Trophoblast cell (in vitro differentiated cells and primary cell): ENCODE measurements around the gene UBE2E2.

Source experiments
- DNase-seq, 2 donors: peaks; one replicate each; pipeline ENCODE4 v3.0.0-alpha.2; 2016
- H2AFZ ChIP-seq: 2 replicates; pipeline ENCODE4 v1.6.1; 2013; ENCODE audit warnings: low read length, moderate library complexity, mild to moderate bottlenecking; ENCODE audit not compliant: insufficient read depth, poor library complexity
- H2AK5ac ChIP-seq: 2 replicates; pipeline ENCODE4 v1.6.1; 2013; ENCODE audit warnings: mild to moderate bottlenecking, low read length
- H2BK120ac ChIP-seq: 2 replicates; pipeline ENCODE4 v1.6.1; 2013; ENCODE audit warnings: low read length, mild to moderate bottlenecking, moderate library complexity; ENCODE audit not compliant: insufficient read depth, poor library complexity
- H2BK12ac ChIP-seq: 2 replicates; pipeline ENCODE4 v1.6.1; 2013; ENCODE audit warnings: mild to moderate bottlenecking, low read length, moderate library complexity
- H2BK5ac ChIP-seq: 2 replicates; pipeline ENCODE4 v1.6.1; 2013; ENCODE audit warnings: low read length, low read depth, moderate library complexity, mild to moderate bottlenecking; ENCODE audit not compliant: poor library complexity
- H3K14ac ChIP-seq: 2 replicates; pipeline ENCODE4 v1.6.1; 2013; ENCODE audit warnings: mild to moderate bottlenecking, low read length
- H3K18ac ChIP-seq: 2 replicates; pipeline ENCODE4 v1.6.1; 2013; ENCODE audit warnings: mild to moderate bottlenecking, low read length
- H3K23ac ChIP-seq: 2 replicates; pipeline ENCODE4 v1.6.1; 2013; ENCODE audit warnings: low read length
- H3K27ac ChIP-seq: 2 replicates; pipeline ENCODE4 v1.5.1; 2013; ENCODE audit warnings: low read depth, mild to moderate bottlenecking, inconsistent platforms, low read length, moderate library complexity
- H3K27me3 ChIP-seq: 2 replicates; pipeline ENCODE4 v1.6.1; 2013; ENCODE audit warnings: inconsistent platforms, mild to moderate bottlenecking, low read length, moderate library complexity; ENCODE audit not compliant: insufficient read depth
- H3K36me3 ChIP-seq, 2 experiments: 1 replicate in 1 of 2; 2 replicates in 1 of 2; pipeline ENCODE4 v1.6.1; 2013; ENCODE audit warnings: low read length in 2 of 2, mild to moderate bottlenecking in 2 of 2, moderate library complexity in 1 of 2; ENCODE audit not compliant: insufficient read depth in 2 of 2, control insufficient read depth in 1 of 2
- H3K4ac ChIP-seq: 2 replicates; pipeline ENCODE4 v1.6.1; 2013; ENCODE audit warnings: low read depth, mild to moderate bottlenecking, low read length, moderate library complexity
- H3K4me1 ChIP-seq, 2 experiments: 1 replicate in 1 of 2; 2 replicates in 1 of 2; pipeline ENCODE4 v1.6.1; 2013; ENCODE audit warnings: low read length in 2 of 2, mild to moderate bottlenecking in 2 of 2, moderate library complexity in 1 of 2; ENCODE audit not compliant: insufficient read depth in 2 of 2, control insufficient read depth in 1 of 2
- H3K4me2 ChIP-seq: 2 replicates; pipeline ENCODE4 v1.6.1; 2013; ENCODE audit warnings: inconsistent platforms, mild to moderate bottlenecking, low read length, moderate library complexity
- H3K4me3 ChIP-seq: 2 replicates; pipeline ENCODE4 v1.5.1; 2013; ENCODE audit warnings: mild to moderate bottlenecking, low read depth, low read length, inconsistent platforms
- H3K79me1 ChIP-seq: one replicate; pipeline ENCODE4 v1.6.1; 2013; ENCODE audit warnings: low read length
- H3K79me2 ChIP-seq: 2 replicates; pipeline ENCODE4 v1.6.1; 2013; ENCODE audit warnings: low read length, mild to moderate bottlenecking; ENCODE audit not compliant: control insufficient read depth, insufficient read depth, poor library complexity
- H3K9ac ChIP-seq: 2 replicates; pipeline ENCODE4 v1.6.1; 2013; ENCODE audit warnings: mild to moderate bottlenecking, low read length
- H3K9me3 ChIP-seq: 2 replicates; pipeline ENCODE4 v1.6.1; 2013; ENCODE audit warnings: low read depth, mild to moderate bottlenecking, control low read depth, inconsistent platforms, low read length; ENCODE audit not compliant: insufficient read depth
- H4K12ac ChIP-seq: 2 replicates; pipeline ENCODE4 v1.6.1; 2013; ENCODE audit warnings: low read depth, mild to moderate bottlenecking, low read length, moderate library complexity
- H4K8ac ChIP-seq: 2 replicates; pipeline ENCODE4 v1.6.1; 2013; ENCODE audit warnings: low read depth, mild to moderate bottlenecking, low read length, moderate library complexity
- H4K91ac ChIP-seq: one replicate; pipeline ENCODE4 v1.6.1; 2013; ENCODE audit warnings: low read depth, mild to moderate bottlenecking, low read length, moderate library complexity
- WGBS: extraction: QIAGEN DNeasy Blood & Tissue Kit; methylation state at CpG from one replicate; pipeline ENCODE4 v1.1.7; 2013; ENCODE audit warnings: missing lambda C conversion rate; ENCODE audit not compliant: insufficient read length, insufficient coverage; ENCODE audit errors: extremely low coverage; 5-methylcytosine and 5-hydroxymethylcytosine counted together

The UBE2E2 gene

GRCh38 chr3:23518441-23518840 is 315.3 kb downstream of the UBE2E2 start:
- H3K4me1 ChIP-seq: peaks cover 0 to 2% of the 10 kb centered on the region in 2 experiments
- H4K8ac ChIP-seq: no peak overlapping the region
- no peaks in the 10 kb centered on the region for H3K79me2 ChIP-seq
- no peak overlapping the region for H4K12ac ChIP-seq
- no CpG with 5 or more reads among the region's 2 CpGs for WGBS
- H3K9ac ChIP-seq: no peak overlapping the region
- DNase-seq: no peak
- no peak overlapping the region for H3K4me2 ChIP-seq
- no peak overlapping the region for H2BK5ac ChIP-seq
- no peak overlapping the region for H3K4ac ChIP-seq
- no peak overlapping the region for H3K27ac ChIP-seq
- H2BK12ac ChIP-seq: no peak overlapping the region
- no peaks in the 10 kb centered on the region for H3K9me3 ChIP-seq
- H2AK5ac ChIP-seq: no peak overlapping the region
- no peak overlapping the region for H2BK120ac ChIP-seq
- H3K23ac ChIP-seq: no peak overlapping the region
- H3K79me1 ChIP-seq: no peaks in the 10 kb centered on the region
- no peak overlapping the region for H3K4me3 ChIP-seq
- no peaks in the 10 kb centered on the region for H3K36me3 ChIP-seq
- H3K18ac ChIP-seq: no peak overlapping the region
- H3K14ac ChIP-seq: no peak overlapping the region
- no peak overlapping the region for H2AFZ ChIP-seq
- no peak overlapping the region for H4K91ac ChIP-seq
- H3K27me3 ChIP-seq: no peaks in the 10 kb centered on the region

- H4K8ac ChIP-seq: no peak overlapping the region
- H3K4me2 ChIP-seq: no peak overlapping the region
- no peaks in the 10 kb centered on the region for H3K79me2 ChIP-seq
- H4K12ac ChIP-seq: no peak overlapping the region
- H3K79me1 ChIP-seq: no peaks in the 10 kb centered on the region
- no CpG with 5 or more reads among the region's 4 CpGs for WGBS
- no peak overlapping the region for H2BK12ac ChIP-seq
- H3K4ac ChIP-seq: no peak overlapping the region
- H3K9me3 ChIP-seq: no peaks in the 10 kb centered on the region
- no peak overlapping the region for H4K91ac ChIP-seq
- H3K27ac ChIP-seq: no peak overlapping the region
- H2AK5ac ChIP-seq: no peak overlapping the region
- no peak overlapping the region for H3K4me3 ChIP-seq
- no peak overlapping the region for H2BK5ac ChIP-seq
- no peak overlapping the region for H2BK120ac ChIP-seq
- no peaks in the 10 kb centered on the region for H3K36me3 ChIP-seq
- H3K4me1 ChIP-seq: peaks cover 0 to 2% of the 10 kb centered on the region in 2 experiments
- no peak overlapping the region for H2AFZ ChIP-seq
- no peak overlapping the region for H3K9ac ChIP-seq
- DNase-seq: no peak
- H3K27me3 ChIP-seq: no peaks in the 10 kb centered on the region
- no peak overlapping the region for H3K23ac ChIP-seq
- H3K18ac ChIP-seq: no peak overlapping the region
- no peak overlapping the region for H3K14ac ChIP-seq
These were observed 316.4 kb downstream of the UBE2E2 start for GRCh38 chr3:23519314-23520208.

- DNase-seq: no peak
- H2AFZ ChIP-seq: no peak overlapping the region
- no peaks in the 10 kb centered on the region for H3K27me3 ChIP-seq
- no peak overlapping the region for H2AK5ac ChIP-seq
- H3K36me3 ChIP-seq: no peaks in the 10 kb centered on the region
- H2BK5ac ChIP-seq: no peak overlapping the region
- no peak overlapping the region for H3K14ac ChIP-seq
- H4K12ac ChIP-seq: no peak overlapping the region
- no peak overlapping the region for H3K23ac ChIP-seq
- no peak overlapping the region for H3K4me3 ChIP-seq
- no peaks in the 10 kb centered on the region for H3K79me2 ChIP-seq
- WGBS: no CpG with 5 or more reads among the region's 2 CpGs
- no peaks in the 10 kb centered on the region for H3K79me1 ChIP-seq
- no peak overlapping the region for H4K91ac ChIP-seq
- H2BK120ac ChIP-seq: no peak overlapping the region
- no peak overlapping the region for H3K18ac ChIP-seq
- no peaks in the 10 kb centered on the region for H3K9me3 ChIP-seq
- H3K4ac ChIP-seq: no peak overlapping the region
- no peak overlapping the region for H3K27ac ChIP-seq
- no peak overlapping the region for H4K8ac ChIP-seq
- H3K9ac ChIP-seq: no peak overlapping the region
- H3K4me2 ChIP-seq: no peak overlapping the region
- no peak overlapping the region for H2BK12ac ChIP-seq
- H3K4me1 ChIP-seq: no peaks in the 10 kb centered on the region
These were observed 324.2 kb downstream of the UBE2E2 start for GRCh38 chr3:23527326-23527725.

GRCh38 chr3:23533596-23533995 is 330.5 kb downstream of the UBE2E2 start:
- no peaks in the 10 kb centered on the region for H3K79me2 ChIP-seq

More at GRCh38 chr3:23533596-23533995, 330.5 kb downstream of the UBE2E2 start:
- Histone ChIP-seq H4K12ac (no peak overlapping the region), H3K23ac (no peak overlapping the region), H3K4me1 (no peaks in the 10 kb centered on the region), H3K4ac (no peak overlapping the region), H2BK12ac (no peak overlapping the region), H3K27me3 (no peaks in the 10 kb centered on the region), H3K27ac (no peak overlapping the region), H2AK5ac (no peak overlapping the region), H3K79me1 (no peaks in the 10 kb centered on the region), H3K36me3 (no peaks in the 10 kb centered on the region), H3K9ac (no peak overlapping the region), H2BK5ac (no peak overlapping the region), H4K91ac (no peak overlapping the region), H3K4me3 (no peak overlapping the region), H3K18ac (no peak overlapping the region), H3K9me3 (no peaks in the 10 kb centered on the region), H3K14ac (no peak overlapping the region), H3K4me2 (no peak overlapping the region), H2AFZ (no peak overlapping the region), H4K8ac (no peak overlapping the region), H2BK120ac (no peak overlapping the region)
- DNase-seq: no peak
- no CpG with 5 or more reads among the region's 11 CpGs for WGBS
